Endothelial cell (in vitro differentiated cells): ENCODE data around the gene NAPB. TPM values are rescaled to one million over a fixed set of nuclear protein-coding genes. Genes with fewer than 3 reads are reported as not detected.

Experiments used
- DNase-seq: peaks from one replicate; pipeline ENCODE4 v3.0.0; 2021; ENCODE audit warnings: low spot score
- H3K27ac Mint-ChIP-seq: one replicate; pipeline ENCODE4 v1.8.0; 2021; ENCODE audit warnings: mixed read lengths, inconsistent platforms; ENCODE audit not compliant: unreplicated experiment
- H3K27me3 Mint-ChIP-seq: one replicate; pipeline ENCODE4 v1.8.0; 2021; ENCODE audit warnings: mild to moderate bottlenecking, moderate library complexity, mixed read lengths, inconsistent platforms; ENCODE audit not compliant: unreplicated experiment
- H3K36me3 Mint-ChIP-seq: one replicate; pipeline ENCODE4 v1.8.0; 2021; ENCODE audit warnings: mild to moderate bottlenecking, low read depth, mixed read lengths, inconsistent platforms; ENCODE audit not compliant: unreplicated experiment
- H3K4me1 Mint-ChIP-seq: one replicate; pipeline ENCODE4 v1.8.0; 2021; ENCODE audit warnings: mild to moderate bottlenecking, mixed read lengths, inconsistent platforms; ENCODE audit not compliant: unreplicated experiment
- H3K4me3 Mint-ChIP-seq: one replicate; pipeline ENCODE4 v1.8.0; 2021; ENCODE audit warnings: mild to moderate bottlenecking, mixed read lengths, inconsistent platforms; ENCODE audit not compliant: unreplicated experiment
- H3K9me3 Mint-ChIP-seq: one replicate; pipeline ENCODE4 v1.8.0; 2021; ENCODE audit warnings: mixed read lengths, inconsistent platforms; ENCODE audit not compliant: unreplicated experiment
- CTCF ChIP-seq: fragments of 200-600 bp; sonication (generic); IDR thresholded peaks from one replicate; pipeline ENCODE4 v1.5.0; 2021; ENCODE audit warnings: antibody characterized with exemption; ENCODE audit not compliant: unreplicated experiment
- total RNA-seq: library from RNA; stranded (reverse); fragmentation: NEBNext Ultra II Directional; extraction: Animal tissue kit (Norgen Biotek cat#: 25700); gene quantifications from one replicate; pipeline ENCODE4 v1.2.1, GENCODE V29; 2021; ENCODE audit not compliant: unreplicated experiment

Gene NAPB
- total RNA-seq, 1 donor from 2014 or later = 9.6 TPM

DNA sequence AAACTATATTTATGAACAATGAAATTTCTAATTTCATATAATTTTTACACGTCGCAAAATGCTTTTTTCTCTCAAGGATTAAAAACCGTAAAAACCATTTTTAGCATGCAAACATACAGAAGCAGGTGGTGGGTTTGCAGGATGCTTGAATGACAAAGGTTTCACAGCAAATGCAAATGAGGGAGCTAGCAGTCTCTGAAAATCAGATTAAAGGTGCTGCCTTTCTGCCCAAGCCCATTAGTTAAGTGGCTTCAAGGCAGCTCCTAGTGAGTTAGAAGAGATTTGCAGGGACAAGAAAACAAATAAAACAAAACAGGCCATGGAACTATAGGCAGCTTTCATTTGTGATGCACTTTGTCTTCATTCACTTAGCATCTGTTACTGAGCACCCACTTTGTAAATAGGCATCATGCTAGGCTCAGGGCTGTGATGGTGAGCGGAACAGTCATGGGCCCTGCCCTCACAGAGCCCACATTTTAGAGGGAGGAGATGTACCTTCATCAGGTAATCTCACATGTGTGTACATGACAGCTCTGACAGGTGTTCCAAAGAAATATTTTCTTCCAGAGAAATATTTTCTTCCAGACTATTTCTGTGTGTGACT, 29.5 kb downstream of the NAPB start:
- no peak overlapping the region for H3K27ac Mint-ChIP-seq
- H3K4me3 Mint-ChIP-seq = no peak overlapping the region
- peaks cover 5% of the 10 kb centered on the region for H3K4me1 Mint-ChIP-seq
- DNase-seq = no peak
- peaks cover 19% of the 10 kb centered on the region for H3K36me3 Mint-ChIP-seq
- peaks cover 3% of the 10 kb centered on the region for H3K27me3 Mint-ChIP-seq
- TF ChIP-seq CTCF = no peak
- no peaks in the 10 kb centered on the region for H3K9me3 Mint-ChIP-seq

- TF ChIP-seq CTCF = no peak
- Mint-ChIP-seq H3K9me3 (no peaks in the 10 kb centered on the region), H3K36me3 (peaks cover 19% of the 10 kb centered on the region), H3K4me3 (no peak overlapping the region), H3K27ac (no peak overlapping the region), H3K4me1 (peaks cover 4% of the 10 kb centered on the region), H3K27me3 (peaks cover 3% of the 10 kb centered on the region)
- DNase-seq = no peak
Observed at GRCh38 chr20:23390091-23390774, 31.1 kb downstream of the NAPB start.

- no peak for DNase-seq
- no peak overlapping the region for H3K4me3 Mint-ChIP-seq
- no peaks in the 10 kb centered on the region for H3K9me3 Mint-ChIP-seq
- peaks cover 1% of the 10 kb centered on the region for H3K27me3 Mint-ChIP-seq
- H3K27ac Mint-ChIP-seq = no peak overlapping the region
- TF ChIP-seq CTCF = no peak
- H3K4me1 Mint-ChIP-seq = peaks cover 10% of the 10 kb centered on the region
- H3K36me3 Mint-ChIP-seq = peaks cover 10% of the 10 kb centered on the region
Observed at GRCh38 chr20:23387118-23387443, 34.2 kb downstream of the NAPB start.

DNA sequence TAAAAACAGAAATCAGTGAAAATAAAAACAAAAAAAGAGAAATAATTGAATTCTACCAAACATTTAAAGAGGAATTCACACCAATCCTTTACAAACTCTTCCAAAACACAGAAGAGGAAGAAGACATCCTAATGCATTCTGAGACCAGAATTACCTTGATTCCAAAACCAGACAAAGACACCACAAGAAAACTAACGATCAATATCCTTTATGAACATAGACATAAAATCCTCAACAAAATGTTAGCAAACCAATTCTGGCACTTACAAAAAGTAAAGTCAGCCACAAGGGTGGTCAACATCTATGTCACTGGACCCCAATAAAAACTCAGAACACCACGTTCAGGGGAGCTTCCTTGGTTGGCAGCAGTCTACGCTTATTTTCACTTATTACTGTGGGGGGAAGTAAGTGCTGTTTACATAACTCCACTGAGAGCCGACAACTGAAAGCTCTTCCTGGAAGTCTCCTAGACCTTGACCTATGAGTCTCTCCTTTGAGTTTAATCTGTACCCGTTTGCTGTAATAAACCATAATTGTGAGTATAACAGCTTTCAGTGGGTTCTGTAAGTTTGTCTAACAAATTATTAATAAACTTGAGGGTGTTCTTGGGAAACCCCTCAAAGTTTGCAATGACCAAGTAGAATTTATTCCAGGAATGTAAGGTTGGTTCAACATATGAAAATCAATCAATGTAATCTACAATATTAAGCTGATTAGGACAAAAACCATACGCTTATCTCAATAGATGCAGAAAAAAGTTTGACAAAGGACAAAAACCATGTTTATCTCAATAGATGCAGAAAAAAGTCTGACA, 34.8 kb downstream of the NAPB start:
- TF ChIP-seq CTCF = no peak
- Mint-ChIP-seq H3K27me3 (peaks cover 1% of the 10 kb centered on the region), H3K27ac (no peak overlapping the region), H3K4me3 (no peak overlapping the region), H3K4me1 (peaks cover 14% of the 10 kb centered on the region), H3K9me3 (no peaks in the 10 kb centered on the region), H3K36me3 (peaks cover 10% of the 10 kb centered on the region)
- DNase-seq = no peak

GRCh38 chr20:23381876-23382275, 39.4 kb downstream of the NAPB start:
- Mint-ChIP-seq H3K27me3 (no peaks in the 10 kb centered on the region), H3K36me3 (peaks cover 25% of the 10 kb centered on the region), H3K4me1 (peaks cover 13% of the 10 kb centered on the region), H3K9me3 (no peaks in the 10 kb centered on the region), H3K27ac (peak overlapping the region; percentile 10), H3K4me3 (no peak overlapping the region)
- DNase-seq = no peak
- TF ChIP-seq CTCF = no peak
